HepG2 (cell line): ENCODE measurements around the gene MAPK4.

Source experiments
- CTCF ChIP-seq: sonication (generic); formaldehyde crosslinking; IDR thresholded peaks from 2 replicates; pipeline ENCODE4 v1.5.0; 2020; ENCODE audit warnings: mild to moderate bottlenecking, missing genetic modification reagents, moderate library complexity
- EP300 ChIP-seq, 3 experiments: sonication (generic) in 1 of 3; formaldehyde crosslinking in 1 of 3; IDR thresholded peaks; 2 replicates each; pipeline versions ENCODE4 v1.5.1 to v1.6.1; 2011 to 2020; ENCODE audit warnings: low read depth in 2 of 3, low read length in 2 of 3, borderline replicate concordance in 1 of 3, improper control_type of control experiment in 1 of 3, mild to moderate bottlenecking in 1 of 3, missing genetic modification reagents in 1 of 3, moderate library complexity in 1 of 3
- GLMP ChIP-seq: sonication (generic); formaldehyde crosslinking; IDR thresholded peaks from 2 replicates; pipeline ENCODE4 v1.9.0; 2021; ENCODE audit warnings: missing genetic modification reagents, mild to moderate bottlenecking, borderline replicate concordance
- HDAC2 ChIP-seq: sonication (generic); formaldehyde crosslinking; IDR thresholded peaks from 2 replicates; pipeline ENCODE4 v1.4.0; 2020; ENCODE audit warnings: missing genetic modification reagents
- NFKBIZ ChIP-seq: IDR thresholded peaks from 2 replicates; pipeline ENCODE4 v1.6.1; 2018; ENCODE audit warnings: missing genetic modification reagents, missing compliant biosample characterization
- PHF20 ChIP-seq: sonication (generic); formaldehyde crosslinking; IDR thresholded peaks from 2 replicates; pipeline ENCODE4 v1.5.0; 2020; ENCODE audit warnings: mild to moderate bottlenecking, missing genetic modification reagents
- SAFB2 ChIP-seq: sonication (generic); formaldehyde crosslinking; IDR thresholded peaks from 2 replicates; pipeline ENCODE4 v1.5.1; 2020; ENCODE audit warnings: missing genetic modification reagents, low read depth, mild to moderate bottlenecking, borderline replicate concordance
- SMARCC2 ChIP-seq: fragments of 450-650 bp; IDR thresholded peaks from 2 replicates; pipeline ENCODE4 v1.6.1; 2017; ENCODE audit warnings: antibody characterized with exemption, mild to moderate bottlenecking
- ZBTB7A ChIP-seq: sonication (generic); formaldehyde crosslinking; IDR thresholded peaks from 2 replicates; pipeline ENCODE4 v1.8.0; 2022; ENCODE audit warnings: mild to moderate bottlenecking, missing genetic modification reagents

DNA sequence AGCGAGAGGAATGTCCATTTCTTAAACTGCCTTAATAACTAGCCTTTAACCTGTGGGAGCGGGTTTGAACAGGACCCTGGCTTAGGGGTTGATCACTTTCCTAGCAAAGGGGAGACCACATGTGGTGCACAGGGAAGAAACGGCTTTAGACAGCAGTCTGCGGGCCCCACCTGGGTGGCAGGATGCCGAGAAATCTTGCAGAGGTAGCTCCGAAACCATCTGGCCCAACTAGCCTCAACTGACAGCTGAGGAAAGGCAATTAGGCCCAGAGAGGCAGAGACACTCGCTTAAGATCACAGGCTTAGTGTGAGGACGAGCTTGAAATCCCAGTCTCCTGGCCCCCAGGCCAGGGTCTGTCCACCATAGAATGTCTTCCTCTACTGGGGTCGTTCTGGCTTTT lies 170.1 kb downstream of the MAPK4 start:
- TF ChIP-seq HDAC2 (CRISPR knock-in tag), result no peak
- no peak for TF ChIP-seq NFKBIZ (CRISPR knock-in tag)
- no peak for TF ChIP-seq PHF20 (CRISPR knock-in tag)
- no peak for TF ChIP-seq GLMP
- no peak for TF ChIP-seq CTCF (CRISPR knock-in tag)
- TF ChIP-seq ZBTB7A (CRISPR knock-in tag), result no peak
- TF ChIP-seq EP300 (IDR thresholded peaks at IDR 0.05; ENCODE audit: low read depth in 2 of 2, low read length in 2 of 2), result no peak
- TF ChIP-seq EP300 (CRISPR knock-in tag; IDR thresholded peaks at IDR 0.05; ENCODE audit: borderline replicate concordance), result no peak
- TF ChIP-seq SMARCC2, result no peak
- no peak for TF ChIP-seq SAFB2 (CRISPR knock-in tag)
